Retinal pigment epithelial cell (primary cell): ENCODE results near the gene KBTBD13.

Source experiments
- DNase-seq: peaks from one replicate; pipeline ENCODE4 v3.0.0-alpha.2; 2010; ENCODE audit warnings: low read depth
- H3K4me3 ChIP-seq: 2 replicates; pipeline ENCODE4 v1.5.1; 2011; ENCODE audit warnings: mild to moderate bottlenecking, low read length, control low read depth, moderate library complexity
- TF ChIP-seq, protein P1 (sequence below): conservative IDR thresholded peaks from 2 replicates; pipeline ENCODE4 v1.5.1; 2011; ENCODE audit warnings: low read depth, low read length, control low read depth, inconsistent platforms

Gene KBTBD13

GRCh38 chr15:65101891-65102708 lies 25.6 kb downstream of the KBTBD13 start:
- no peak for DNase-seq
- TF ChIP-seq, protein P1, sequence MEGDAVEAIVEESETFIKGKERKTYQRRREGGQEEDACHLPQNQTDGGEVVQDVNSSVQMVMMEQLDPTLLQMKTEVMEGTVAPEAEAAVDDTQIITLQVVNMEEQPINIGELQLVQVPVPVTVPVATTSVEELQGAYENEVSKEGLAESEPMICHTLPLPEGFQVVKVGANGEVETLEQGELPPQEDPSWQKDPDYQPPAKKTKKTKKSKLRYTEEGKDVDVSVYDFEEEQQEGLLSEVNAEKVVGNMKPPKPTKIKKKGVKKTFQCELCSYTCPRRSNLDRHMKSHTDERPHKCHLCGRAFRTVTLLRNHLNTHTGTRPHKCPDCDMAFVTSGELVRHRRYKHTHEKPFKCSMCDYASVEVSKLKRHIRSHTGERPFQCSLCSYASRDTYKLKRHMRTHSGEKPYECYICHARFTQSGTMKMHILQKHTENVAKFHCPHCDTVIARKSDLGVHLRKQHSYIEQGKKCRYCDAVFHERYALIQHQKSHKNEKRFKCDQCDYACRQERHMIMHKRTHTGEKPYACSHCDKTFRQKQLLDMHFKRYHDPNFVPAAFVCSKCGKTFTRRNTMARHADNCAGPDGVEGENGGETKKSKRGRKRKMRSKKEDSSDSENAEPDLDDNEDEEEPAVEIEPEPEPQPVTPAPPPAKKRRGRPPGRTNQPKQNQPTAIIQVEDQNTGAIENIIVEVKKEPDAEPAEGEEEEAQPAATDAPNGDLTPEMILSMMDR, result no peak
- H3K4me3 ChIP-seq, result no peak overlapping the region

- TF ChIP-seq, protein P1, result no peak
- DNase-seq, result no peak
- no peak overlapping the region for H3K4me3 ChIP-seq
Observed at GRCh38 chr15:65102912-65103311, 26.4 kb downstream of the KBTBD13 start.

DNA sequence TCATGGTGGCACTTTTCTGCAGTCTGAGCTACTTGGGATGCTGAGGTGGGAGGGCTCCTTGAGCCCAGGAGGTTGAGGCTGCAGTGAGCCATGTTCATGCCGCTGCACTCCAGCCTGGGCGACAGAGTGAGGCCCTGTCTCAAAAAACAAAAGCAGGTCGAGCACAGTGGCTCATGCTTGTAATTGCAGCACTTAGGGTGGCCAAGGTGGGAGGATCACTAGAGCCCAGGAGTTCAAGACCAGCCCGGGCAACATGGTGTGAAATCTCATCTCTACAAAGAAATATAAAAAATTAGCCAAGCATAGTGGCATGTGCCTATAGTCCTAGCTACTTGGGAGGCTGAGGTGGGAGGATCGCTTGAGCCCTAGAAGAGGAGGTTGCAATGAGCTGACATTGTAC lies 28.5 kb downstream of the KBTBD13 start:
- no peak overlapping the region for H3K4me3 ChIP-seq
- TF ChIP-seq, protein P1, result no peak
- no peak for DNase-seq

DNA sequence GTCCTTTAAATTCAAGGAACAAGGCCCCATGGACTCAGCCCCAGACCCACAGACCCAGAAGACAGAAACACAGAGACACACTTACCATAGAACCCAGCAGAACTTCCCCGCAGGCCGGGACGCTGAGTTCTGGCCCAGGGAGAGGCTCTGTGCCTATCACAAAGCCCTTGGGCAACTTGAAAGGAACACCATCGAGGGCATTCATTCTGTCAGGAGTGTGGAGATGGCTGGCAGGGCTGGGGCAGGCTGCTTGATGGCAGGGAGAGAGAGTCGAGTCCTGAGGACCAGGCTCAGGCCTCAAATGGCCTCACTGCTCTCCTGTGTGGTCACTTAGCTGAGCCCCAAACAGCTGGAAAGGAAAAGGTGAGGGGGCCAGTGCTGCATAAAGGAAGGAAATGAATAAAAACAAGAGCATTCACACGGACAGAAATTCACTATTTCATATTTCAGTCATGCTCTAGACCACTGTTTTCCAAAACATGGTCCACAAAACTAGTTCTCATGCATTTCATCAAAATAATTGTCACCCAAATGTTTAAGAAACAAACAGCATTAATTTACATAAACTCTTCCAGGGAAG lies 29.6 kb downstream of the KBTBD13 start:
- DNase-seq, result no peak
- TF ChIP-seq, protein P1, result no peak

DNA sequence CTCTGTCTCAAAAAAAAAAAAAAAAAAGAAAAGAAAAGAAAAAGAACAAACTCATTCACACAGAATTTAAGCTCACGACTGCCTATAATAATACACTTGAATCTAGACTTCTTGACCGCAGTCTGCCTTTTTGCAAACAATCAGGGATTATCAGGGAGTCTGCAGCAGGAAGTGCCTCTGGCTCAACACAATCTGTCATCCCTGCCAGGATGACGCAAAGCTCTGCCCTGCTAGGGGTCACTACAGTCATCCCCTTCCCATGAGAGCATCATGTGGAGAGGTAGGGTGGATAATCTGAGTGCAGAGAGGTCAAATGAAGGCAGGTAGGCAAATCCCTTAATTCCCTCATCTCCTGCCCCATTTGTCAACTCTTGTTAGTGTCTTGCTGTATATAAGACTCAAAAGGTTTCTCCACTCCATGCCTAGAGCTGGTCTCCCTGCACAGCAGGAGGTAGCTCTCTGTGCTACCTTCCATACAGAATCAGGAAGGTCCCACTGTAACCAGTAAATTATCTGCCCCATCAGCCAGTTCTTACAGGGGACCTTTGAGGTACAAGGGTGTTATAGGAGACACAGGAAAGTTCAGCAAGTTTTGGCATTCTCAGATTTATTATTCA lies 34.2 kb downstream of the KBTBD13 start:
- peak; percentile 99 for DNase-seq
- no peak overlapping the region for H3K4me3 ChIP-seq
- TF ChIP-seq, protein P1, result no peak

More for the DNA sequence above, 29.6 kb downstream of the KBTBD13 start:
- H3K4me3 ChIP-seq, result no peak overlapping the region

GRCh38 chr15:65115086-65115485 lies 38.5 kb downstream of the KBTBD13 start, which contains the start of gene UBAP1L:
Gene UBAP1L (minus strand): TSS chr15:65115200. CDS start chr15:65106215, 8,985 bp downstream.
- no peak within 1 kb of the TSS for H3K4me3 ChIP-seq
- DNase-seq, result peak; percentile 98
- TF ChIP-seq, protein P1, result no peak
